ENCODE data around the gene EFNA4. TPM values are rescaled to one million over a fixed set of nuclear protein-coding genes. Genes with fewer than 3 reads are reported as not detected.

EFNA4 gene
- total RNA-seq, 1 experiment from 2014 or later = 9.8 TPM

DNA sequence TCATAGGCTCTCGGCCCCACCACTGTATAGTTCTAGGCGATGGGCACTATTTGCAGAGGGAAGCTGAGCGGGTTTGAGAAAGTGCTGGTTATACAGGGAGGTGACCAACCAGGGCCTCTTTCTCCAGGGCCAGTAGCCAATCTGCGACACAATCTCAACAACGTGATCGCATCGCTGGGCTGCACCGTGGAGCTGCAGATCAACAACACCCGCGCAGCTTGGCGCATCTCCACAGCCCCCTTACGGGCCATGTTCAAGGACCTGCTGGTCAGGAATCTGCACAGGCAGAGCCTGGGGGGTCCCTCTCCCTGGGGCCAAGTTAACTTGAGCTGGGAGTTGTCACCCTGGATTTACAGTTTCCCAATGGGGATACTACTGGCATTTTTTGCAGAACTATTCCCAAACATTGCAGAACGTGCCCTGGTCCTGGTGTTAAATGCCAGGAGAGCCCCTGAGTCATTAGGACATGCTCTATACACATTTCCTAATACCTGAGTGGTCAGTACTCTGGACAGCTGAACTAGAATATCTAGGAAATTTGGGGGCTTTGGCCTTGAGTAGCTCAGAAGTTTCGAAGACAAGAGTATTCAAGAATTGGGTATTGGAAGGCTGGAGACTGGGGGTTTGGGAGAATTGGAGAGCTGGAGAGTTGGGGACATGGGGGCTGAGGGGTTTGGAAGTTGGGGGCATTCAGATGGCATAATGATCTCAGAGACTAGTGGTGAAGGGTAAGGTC lies 23.0 kb upstream of the EFNA4 start:
- ChIA-PET CTCF (no interaction called here), RAD21 (ENCODE audit: low non-redundant PET in 1 of 2, low total read pairs in 2 of 2, uncharacterized antibody in 2 of 2, unreplicated experiment in 2 of 2) (no interaction called here), POLR2A (no interaction called here)
- Histone ChIP-seq H3K9me2 (ENCODE audit: insufficient read depth) (no peaks in the 10 kb centered on the region), H2AFZ (ENCODE audit: low read depth, low read length, poor library complexity, severe bottlenecking) (no peak overlapping the region), H3K4me2 (ENCODE audit: low read length) (no peak overlapping the region), H3K9me3 (ENCODE audit: control insufficient read depth in 1 of 2, insufficient read depth in 1 of 2, low read depth in 1 of 2, low read length in 2 of 2) (no peaks in the 10 kb centered on the region), H3K27me3 (ENCODE audit: insufficient read depth, low read length) (no peaks in the 10 kb centered on the region), H3K79me2 (ENCODE audit: insufficient read depth, low read length) (no peaks in the 10 kb centered on the region), H3K4me3 (replicated peaks in 1 of 2; ENCODE audit: low read depth in 1 of 2, low read length in 2 of 2) (no peak overlapping the region), H4K20me1 (ENCODE audit: insufficient read depth) (no peaks in the 10 kb centered on the region), H3K4me1 (ENCODE audit: control insufficient read depth in 1 of 2, insufficient read depth in 2 of 2, low read length in 2 of 2) (peaks cover 8 to 24% of the 10 kb centered on the region in 2 experiments), H3K27ac (ENCODE audit: low read depth, low read length) (no peak overlapping the region), H3K9ac (ENCODE audit: low read length) (no peak overlapping the region), H3K36me3 (ENCODE audit: control insufficient read depth in 1 of 2, insufficient read depth in 2 of 2, low read length in 2 of 2) (no peaks in the 10 kb centered on the region)
- TF ChIP-seq JUND (IDR thresholded peaks at IDR 0.05) (no peak), EZH2 (IDR thresholded peaks at IDR 0.05) (no peak), POLR2AphosphoS5 (IDR thresholded peaks at IDR 0.05; ENCODE audit: low read depth, low read length) (no peak), CBX3 (IDR thresholded peaks at IDR 0.05; ENCODE audit: low read depth) (no peak), SIN3A (IDR thresholded peaks at IDR 0.05; ENCODE audit: low read depth) (no peak), TCF7L2 (IDR thresholded peaks at IDR 0.05; ENCODE audit: borderline replicate concordance, extremely low read depth, insufficient read depth, insufficient read length) (no peak), YY1 (IDR thresholded peaks at IDR 0.05; ENCODE audit: extremely low read depth, insufficient replicate concordance, low read depth, low read length) (no peak), EGR1 (IDR thresholded peaks at IDR 0.05; ENCODE audit: low read depth) (no peak), EZH2phosphoT487 (IDR thresholded peaks at IDR 0.05; ENCODE audit: borderline replicate concordance) (no peak), SRF (IDR thresholded peaks at IDR 0.05; ENCODE audit: low read depth) (no peak), RAD21 (IDR thresholded peaks at IDR 0.05; ENCODE audit: low read depth) (no peak), FOSL1 (IDR thresholded peaks at IDR 0.05; ENCODE audit: low read depth) (no peak), CEBPB (IDR thresholded peaks at IDR 0.05; ENCODE audit: low read depth) (no peak), POLR2A (IDR thresholded peaks at IDR 0.05; ENCODE audit: borderline replicate concordance, extremely low read depth, insufficient read depth, insufficient read length) (no peak), ZFX (IDR thresholded peaks at IDR 0.05) (no peak)
- TF ChIP-seq, protein P1, sequence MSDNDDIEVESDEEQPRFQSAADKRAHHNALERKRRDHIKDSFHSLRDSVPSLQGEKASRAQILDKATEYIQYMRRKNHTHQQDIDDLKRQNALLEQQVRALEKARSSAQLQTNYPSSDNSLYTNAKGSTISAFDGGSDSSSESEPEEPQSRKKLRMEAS (IDR thresholded peaks at IDR 0.05) = no peak
- TF ChIP-seq, protein P2, sequence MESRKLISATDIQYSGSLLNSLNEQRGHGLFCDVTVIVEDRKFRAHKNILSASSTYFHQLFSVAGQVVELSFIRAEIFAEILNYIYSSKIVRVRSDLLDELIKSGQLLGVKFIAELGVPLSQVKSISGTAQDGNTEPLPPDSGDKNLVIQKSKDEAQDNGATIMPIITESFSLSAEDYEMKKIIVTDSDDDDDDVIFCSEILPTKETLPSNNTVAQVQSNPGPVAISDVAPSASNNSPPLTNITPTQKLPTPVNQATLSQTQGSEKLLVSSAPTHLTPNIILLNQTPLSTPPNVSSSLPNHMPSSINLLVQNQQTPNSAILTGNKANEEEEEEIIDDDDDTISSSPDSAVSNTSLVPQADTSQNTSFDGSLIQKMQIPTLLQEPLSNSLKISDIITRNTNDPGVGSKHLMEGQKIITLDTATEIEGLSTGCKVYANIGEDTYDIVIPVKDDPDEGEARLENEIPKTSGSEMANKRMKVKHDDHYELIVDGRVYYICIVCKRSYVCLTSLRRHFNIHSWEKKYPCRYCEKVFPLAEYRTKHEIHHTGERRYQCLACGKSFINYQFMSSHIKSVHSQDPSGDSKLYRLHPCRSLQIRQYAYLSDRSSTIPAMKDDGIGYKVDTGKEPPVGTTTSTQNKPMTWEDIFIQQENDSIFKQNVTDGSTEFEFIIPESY (IDR thresholded peaks at IDR 0.05; ENCODE audit: extremely low read depth, insufficient replicate concordance, low read length) = no peak
- TF ChIP-seq, protein P3, sequence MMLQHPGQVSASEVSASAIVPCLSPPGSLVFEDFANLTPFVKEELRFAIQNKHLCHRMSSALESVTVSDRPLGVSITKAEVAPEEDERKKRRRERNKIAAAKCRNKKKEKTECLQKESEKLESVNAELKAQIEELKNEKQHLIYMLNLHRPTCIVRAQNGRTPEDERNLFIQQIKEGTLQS (IDR thresholded peaks at IDR 0.05) = no peak
- TF ChIP-seq, protein P4, sequence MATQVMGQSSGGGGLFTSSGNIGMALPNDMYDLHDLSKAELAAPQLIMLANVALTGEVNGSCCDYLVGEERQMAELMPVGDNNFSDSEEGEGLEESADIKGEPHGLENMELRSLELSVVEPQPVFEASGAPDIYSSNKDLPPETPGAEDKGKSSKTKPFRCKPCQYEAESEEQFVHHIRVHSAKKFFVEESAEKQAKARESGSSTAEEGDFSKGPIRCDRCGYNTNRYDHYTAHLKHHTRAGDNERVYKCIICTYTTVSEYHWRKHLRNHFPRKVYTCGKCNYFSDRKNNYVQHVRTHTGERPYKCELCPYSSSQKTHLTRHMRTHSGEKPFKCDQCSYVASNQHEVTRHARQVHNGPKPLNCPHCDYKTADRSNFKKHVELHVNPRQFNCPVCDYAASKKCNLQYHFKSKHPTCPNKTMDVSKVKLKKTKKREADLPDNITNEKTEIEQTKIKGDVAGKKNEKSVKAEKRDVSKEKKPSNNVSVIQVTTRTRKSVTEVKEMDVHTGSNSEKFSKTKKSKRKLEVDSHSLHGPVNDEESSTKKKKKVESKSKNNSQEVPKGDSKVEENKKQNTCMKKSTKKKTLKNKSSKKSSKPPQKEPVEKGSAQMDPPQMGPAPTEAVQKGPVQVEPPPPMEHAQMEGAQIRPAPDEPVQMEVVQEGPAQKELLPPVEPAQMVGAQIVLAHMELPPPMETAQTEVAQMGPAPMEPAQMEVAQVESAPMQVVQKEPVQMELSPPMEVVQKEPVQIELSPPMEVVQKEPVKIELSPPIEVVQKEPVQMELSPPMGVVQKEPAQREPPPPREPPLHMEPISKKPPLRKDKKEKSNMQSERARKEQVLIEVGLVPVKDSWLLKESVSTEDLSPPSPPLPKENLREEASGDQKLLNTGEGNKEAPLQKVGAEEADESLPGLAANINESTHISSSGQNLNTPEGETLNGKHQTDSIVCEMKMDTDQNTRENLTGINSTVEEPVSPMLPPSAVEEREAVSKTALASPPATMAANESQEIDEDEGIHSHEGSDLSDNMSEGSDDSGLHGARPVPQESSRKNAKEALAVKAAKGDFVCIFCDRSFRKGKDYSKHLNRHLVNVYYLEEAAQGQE (IDR thresholded peaks at IDR 0.05; ENCODE audit: low read depth) = no peak
- BruUV-seq (replicated peaks) = no TSS peak
- intact Hi-C loops (cut with micrococcal nuclease) = no loop called here
- no peak for ATAC-seq
- no peak for DNase-seq (ENCODE audit: low read depth, low spot score)
